GM13977 (cell line): Measurements from ENCODE around the gene U2AF2.

Experiments
- DNase-seq: peaks from one replicate; pipeline ENCODE4 v3.0.0; 2012; ENCODE audit warnings: low spot score
- CTCF ChIP-seq: IDR thresholded peaks from 2 replicates; pipeline ENCODE4 v1.5.1; 2012; ENCODE audit warnings: mild to moderate bottlenecking, control low read depth; ENCODE audit not compliant: insufficient read depth; ENCODE audit errors: extremely low read depth, missing control alignments
- in situ Hi-C: fragments of 300-500 bp; cut with MboI; formaldehyde crosslinking; loops from one replicate; pipeline ENCODE4 v1.12.0; 2022; ENCODE audit warnings: low sequenced_read_pairs, low pct_unique_long_range_greater_than_20kb, mixed read lengths, inconsistent platforms; ENCODE audit not compliant: unreplicated experiment

U2AF2 gene

GRCh38 chr19:55654868-55655647 is at the start of gene U2AF2:
TSS of gene U2AF2 (plus strand) at chr19:55655035. CDS start at chr19:55655105, 70 bp downstream.
- in situ Hi-C loops, result no loop called here

GRCh38 chr19:55605207-55605636 is 49.6 kb upstream of the U2AF2 start:
- no peak for TF ChIP-seq CTCF
- DNase-seq, result peak; percentile 98
- in situ Hi-C loops, result loop anchor here (25.0 kb wide), 1 partner anchor 1143 kb away; the partner anchor contains the start of genes CDC42EP5 and LENG9

More at GRCh38 chr19:55654868-55655647, at the start of gene U2AF2:
- TF ChIP-seq CTCF, result no peak
- peak; percentile 98 for DNase-seq

DNA sequence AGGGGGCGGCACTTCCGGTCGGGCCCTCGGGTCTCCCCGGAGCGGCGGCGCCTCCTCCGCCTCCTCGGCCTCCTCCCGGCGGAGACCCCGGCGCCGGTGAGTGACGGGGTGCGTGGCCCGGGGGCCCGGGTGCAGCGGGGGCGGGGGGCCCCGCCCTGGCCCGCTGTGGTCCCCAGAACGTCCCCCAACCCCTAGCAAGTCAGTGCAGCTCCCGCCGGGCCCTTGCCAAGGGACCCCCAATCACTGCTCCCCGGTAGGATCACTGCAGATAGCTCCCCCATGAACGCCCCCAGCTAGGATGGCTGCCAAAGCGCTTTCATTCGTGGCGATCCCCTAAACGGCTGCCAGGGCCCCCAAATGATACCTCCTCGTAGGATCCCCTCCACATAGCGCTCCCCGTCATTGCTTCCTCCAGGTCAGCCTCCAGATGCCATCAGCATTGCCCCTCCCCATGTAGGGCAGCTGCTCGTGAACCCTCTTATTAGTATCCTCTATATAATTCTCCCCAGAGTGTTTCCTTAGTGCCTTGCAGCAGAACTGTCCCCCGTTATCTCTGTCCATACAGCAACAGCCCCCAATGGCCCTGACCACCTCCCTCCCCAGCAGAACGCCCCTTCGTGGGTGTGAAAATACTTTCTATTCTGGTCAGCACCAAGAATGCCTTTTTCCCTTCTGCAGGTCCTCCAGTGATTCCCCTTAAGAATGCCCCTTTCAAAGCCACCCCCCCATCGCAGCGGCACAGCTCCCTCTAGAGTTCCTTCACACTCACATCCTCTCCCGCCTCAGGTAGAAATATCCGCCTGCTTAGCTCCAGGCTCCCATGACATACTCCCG is 49.0 kb upstream of the U2AF2 start, which contains the start of gene ZNF865:
Gene ZNF865 (plus strand): TSS at position 11 of the 834 bp plus-strand sequence. CDS start 7,972 bp downstream, outside the sequence.
- in situ Hi-C loops, result loop anchor here (25.0 kb wide), 1 partner anchor 1144 kb away; the partner anchor contains the start of genes CDC42EP5 and LENG9
- peak; percentile 83 for DNase-seq
- TF ChIP-seq CTCF, result peak; percentile 84

GRCh38 chr19:55606471-55606787 is 48.4 kb upstream of the U2AF2 start:
- peak; percentile 3 for TF ChIP-seq CTCF
- no peak for DNase-seq
- in situ Hi-C loops, result loop anchor here (25.0 kb wide), 1 partner anchor 1144 kb away; the partner anchor contains the start of genes CDC42EP5 and LENG9

- in situ Hi-C loops, result loop anchor here (25.0 kb wide), 1 partner anchor 1145 kb away; the partner anchor contains the start of genes CDC42EP5 and LENG9
- TF ChIP-seq CTCF, result no peak
- no peak for DNase-seq
Observed at GRCh38 chr19:55606817-55607216, 48.0 kb upstream of the U2AF2 start.

DNA sequence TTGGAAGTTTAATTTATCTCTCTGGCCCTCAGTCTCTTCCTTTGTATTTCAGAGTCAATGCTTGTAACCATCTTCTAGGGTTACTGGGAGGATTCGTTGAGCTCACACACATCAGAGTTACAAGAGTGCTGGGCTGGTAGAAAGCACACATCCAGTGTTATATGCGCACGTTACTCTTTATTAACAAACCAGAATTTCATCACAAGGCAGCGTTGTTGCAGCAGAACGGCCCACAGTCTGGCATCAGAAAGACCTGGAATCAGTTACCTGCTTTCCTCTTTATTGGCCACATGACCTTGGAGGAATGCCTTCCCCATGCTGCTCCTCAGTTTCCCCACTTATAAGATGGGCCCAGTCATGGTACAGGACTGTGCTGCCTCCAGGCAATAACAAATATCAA is 45.5 kb upstream of the U2AF2 start:
- no peak for TF ChIP-seq CTCF
- no peak for DNase-seq
- in situ Hi-C loops, result loop anchor here (25.0 kb wide), 1 partner anchor 1147 kb away; the partner anchor contains the start of genes CDC42EP5 and LENG9
